Caco-2 (cell line): ENCODE data around the gene ARSA. TPM values are rescaled to one million over a fixed set of nuclear protein-coding genes. Genes with fewer than 3 reads are reported as not detected.
"Not testable (repeated sequence)": the region's sequence is repeated elsewhere in the genome, so short reads cannot be mapped to it uniquely, and the experiment has no call there.

Experiments
- BruUV-seq: library from RNA; stranded (reverse); fragments of 400-500 nt; replicated peaks from 2 replicates; lab custom pipeline; 2021; lab: Mats Ljungman, UMichigan
- CTCF ChIA-PET: fragments of 300-600 bp; sonication (Branson Sonifier 250); formaldehyde crosslinking; loops from one replicate; lab custom pipeline; 2022; ENCODE audit warnings: antibody characterized with exemption; lab: Charles Lee
- POLR2A ChIA-PET: fragments of 300-600 bp; sonication (Branson Sonifier 250); formaldehyde crosslinking; loops from one replicate; lab custom pipeline; 2022; ENCODE audit warnings: antibody characterized with exemption; lab: Charles Lee
- DNase-seq, 2 experiments: peaks; one replicate each; pipeline versions ENCODE4 v3.0.0 to v3.0.0-alpha.2; 2020 to 2022
- H3K27me3 ChIP-seq: replicated peaks from 2 replicates; pipeline ENCODE4 v1.6.0; 2011; ENCODE audit warnings: low read length; ENCODE audit not compliant: control insufficient read depth, insufficient read depth
- H3K36me3 ChIP-seq: 2 replicates; pipeline ENCODE4 v1.5.1; 2011; ENCODE audit warnings: low read length; ENCODE audit not compliant: control insufficient read depth, insufficient read depth
- H3K4me1 ChIP-seq: fragments of 250-450 bp; sonication (Bioruptor Pico); 2 replicates; pipeline ENCODE4 v1.5.1; 2020; ENCODE audit warnings: mild to moderate bottlenecking
- H3K4me3 ChIP-seq: 2 replicates; pipeline ENCODE4 v1.5.1; 2011; ENCODE audit warnings: low read depth, mild to moderate bottlenecking, control low read depth, low read length
- H3K9me3 ChIP-seq: fragments of 250-450 bp; sonication (Bioruptor Pico); 2 replicates; pipeline ENCODE4 v1.5.1; 2020; ENCODE audit warnings: mild to moderate bottlenecking, moderate library complexity
- H3K27ac Mint-ChIP-seq: one replicate; pipeline ENCODE4 v1.8.0; 2022; ENCODE audit warnings: mixed read lengths; ENCODE audit not compliant: unreplicated experiment
- H3K27me3 Mint-ChIP-seq: one replicate; pipeline ENCODE4 v1.8.0; 2022; ENCODE audit warnings: mixed read lengths; ENCODE audit not compliant: insufficient read depth, unreplicated experiment
- H3K36me3 Mint-ChIP-seq: one replicate; pipeline ENCODE4 v1.8.0; 2022; ENCODE audit warnings: mild to moderate bottlenecking, mixed read lengths; ENCODE audit not compliant: insufficient read depth, unreplicated experiment
- H3K4me1 Mint-ChIP-seq: one replicate; pipeline ENCODE4 v1.8.0; 2022; ENCODE audit warnings: low read depth, mixed read lengths; ENCODE audit not compliant: unreplicated experiment
- H3K4me3 Mint-ChIP-seq: one replicate; pipeline ENCODE4 v1.8.0; 2022; ENCODE audit warnings: mild to moderate bottlenecking, moderate library complexity, mixed read lengths; ENCODE audit not compliant: unreplicated experiment
- H3K9me3 Mint-ChIP-seq: one replicate; pipeline ENCODE4 v1.8.0; 2022; ENCODE audit warnings: mixed read lengths; ENCODE audit not compliant: unreplicated experiment
- intact Hi-C: fragments of 100-400 bp; cut with micrococcal nuclease; formaldehyde crosslinking; loops from one replicate; pipeline ENCODE4 v1.10.0; 2022; ENCODE audit not compliant: unreplicated experiment
- total RNA-seq: library from RNA; stranded (reverse); gene quantifications from 2 replicates; pipeline ENCODE4 v1.2.3, GENCODE V29; 2022
- TF ChIP-seq, protein P1 (sequence below), 2 experiments: fragments of 200-600 bp in 1 of 2; IDR thresholded peaks; 1 replicate in 1 of 2; 2 replicates in 1 of 2; pipeline versions ENCODE4 v1.5.1 to v1.8.0; 2011 to 2022; ENCODE audit warnings: antibody characterized with exemption in 1 of 2, control low read depth in 1 of 2, inconsistent platforms in 1 of 2, low read depth in 1 of 2, low read length in 1 of 2, mild to moderate bottlenecking in 1 of 2, moderate library complexity in 1 of 2; ENCODE audit not compliant: insufficient read depth in 1 of 2, severe bottlenecking in 1 of 2, unreplicated experiment in 1 of 2

The ARSA gene
- total RNA-seq, 1 experiment from 2014 or later, result 11.5 TPM

DNA sequence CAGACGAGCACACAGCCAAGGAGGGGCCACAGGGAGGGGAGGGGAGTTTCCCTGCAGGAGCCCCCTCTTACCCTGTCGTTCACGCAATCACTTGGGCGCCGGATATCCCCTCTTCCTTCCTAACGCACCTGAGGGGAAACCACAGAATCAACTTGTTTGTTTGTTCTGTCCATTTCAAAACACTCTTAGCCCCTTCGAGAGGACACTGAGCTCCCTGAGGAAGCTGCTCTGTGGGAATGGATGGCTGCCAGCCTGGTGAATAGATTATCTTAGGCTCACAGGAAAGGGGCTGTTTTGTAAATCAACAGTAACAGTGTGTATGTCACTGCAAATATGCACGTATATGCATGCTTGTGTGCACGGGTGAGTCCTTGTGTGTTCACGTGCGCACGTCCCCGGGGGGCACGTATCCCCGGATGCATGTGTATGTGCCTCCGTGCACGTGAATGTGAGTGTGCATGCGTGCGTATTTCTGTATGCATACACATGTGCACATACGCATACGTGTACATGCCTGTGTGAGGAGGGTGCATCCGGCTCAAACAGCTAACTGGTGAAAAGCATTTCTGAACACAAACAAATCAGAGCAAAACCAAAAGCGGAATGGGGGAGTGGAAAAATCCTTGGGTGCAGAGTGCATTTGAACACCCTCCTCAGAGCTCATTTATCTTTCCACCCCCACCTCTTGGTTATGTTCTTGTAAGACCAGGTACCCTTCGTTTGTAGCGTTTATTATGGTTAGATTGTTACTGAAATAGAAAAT lies 7.2 kb downstream of the ARSA start:
- DNase-seq, result peak in 1 of 2 experiments; percentile 81
- ChIA-PET POLR2A (interaction anchor here (1.2 kb wide), 1 partner anchor 113 kb away, joined by 3 read pairs; the partner anchor contains the start of gene LMF2), CTCF (interaction anchor here (0.7 to 3.0 kb wide), 14 partner anchors 17 to 313 kb away, joined by 3 to 23 read pairs (median 6); partner anchors contain the start of genes CHKB, LMF2, NCAPH2 and PLXNB2)
- Mint-ChIP-seq H3K9me3 (no peaks in the 10 kb centered on the region), H3K36me3 (no peaks in the 10 kb centered on the region), H3K4me3 (peak overlapping the region; percentile 82), H3K27me3 (no peaks in the 10 kb centered on the region), H3K27ac (no peak overlapping the region), H3K4me1 (peaks cover 13% of the 10 kb centered on the region)
- BruUV-seq, result no TSS peak
- TF ChIP-seq, protein P1, sequence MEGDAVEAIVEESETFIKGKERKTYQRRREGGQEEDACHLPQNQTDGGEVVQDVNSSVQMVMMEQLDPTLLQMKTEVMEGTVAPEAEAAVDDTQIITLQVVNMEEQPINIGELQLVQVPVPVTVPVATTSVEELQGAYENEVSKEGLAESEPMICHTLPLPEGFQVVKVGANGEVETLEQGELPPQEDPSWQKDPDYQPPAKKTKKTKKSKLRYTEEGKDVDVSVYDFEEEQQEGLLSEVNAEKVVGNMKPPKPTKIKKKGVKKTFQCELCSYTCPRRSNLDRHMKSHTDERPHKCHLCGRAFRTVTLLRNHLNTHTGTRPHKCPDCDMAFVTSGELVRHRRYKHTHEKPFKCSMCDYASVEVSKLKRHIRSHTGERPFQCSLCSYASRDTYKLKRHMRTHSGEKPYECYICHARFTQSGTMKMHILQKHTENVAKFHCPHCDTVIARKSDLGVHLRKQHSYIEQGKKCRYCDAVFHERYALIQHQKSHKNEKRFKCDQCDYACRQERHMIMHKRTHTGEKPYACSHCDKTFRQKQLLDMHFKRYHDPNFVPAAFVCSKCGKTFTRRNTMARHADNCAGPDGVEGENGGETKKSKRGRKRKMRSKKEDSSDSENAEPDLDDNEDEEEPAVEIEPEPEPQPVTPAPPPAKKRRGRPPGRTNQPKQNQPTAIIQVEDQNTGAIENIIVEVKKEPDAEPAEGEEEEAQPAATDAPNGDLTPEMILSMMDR (IDR thresholded peaks at IDR 0.05; ENCODE audit: insufficient read depth in 1 of 2, low read depth in 1 of 2, low read length in 1 of 2, severe bottlenecking in 1 of 2, unreplicated experiment in 1 of 2), result peak; percentile 63 to 86
- no peaks in the 10 kb centered on the region for H3K27me3 ChIP-seq
- H3K9me3 ChIP-seq, result no peaks in the 10 kb centered on the region
- H3K4me1 ChIP-seq, result peaks cover 18% of the 10 kb centered on the region
- intact Hi-C loops, result loop anchor here (1.0 to 5.0 kb wide), 3 partner anchors 44 to 88 kb away; partner anchors contain the start of gene TYMP
- peak overlapping the region; percentile 39 for H3K4me3 ChIP-seq
- H3K36me3 ChIP-seq, result no peaks in the 10 kb centered on the region

DNA sequence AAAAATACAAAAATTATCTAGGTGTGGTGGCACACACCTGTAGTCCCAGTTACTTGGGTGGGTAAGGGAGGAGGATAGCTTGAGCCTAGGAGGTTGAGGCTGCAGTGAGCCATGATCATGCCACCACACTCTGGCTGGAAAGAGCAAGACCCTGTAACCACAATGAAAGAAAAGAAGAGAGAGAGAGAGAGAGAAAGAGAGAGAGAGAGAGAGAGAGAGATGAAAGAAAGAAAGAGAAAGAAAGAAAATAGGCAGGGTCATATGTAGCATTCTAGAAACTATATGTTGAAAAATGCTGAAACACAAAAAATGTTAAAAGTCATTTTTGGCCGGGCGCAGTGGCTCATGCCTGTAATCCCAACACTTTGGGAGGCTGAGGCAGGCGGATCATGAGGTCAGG lies 13.7 kb downstream of the ARSA start:
- BruUV-seq, H3K4me1 ChIP-seq, intact Hi-C loops, H3K27ac Mint-ChIP-seq, H3K27me3 ChIP-seq, H3K36me3 Mint-ChIP-seq, POLR2A ChIA-PET, H3K4me1 Mint-ChIP-seq, CTCF ChIA-PET, DNase-seq, H3K9me3 Mint-ChIP-seq, H3K4me3 ChIP-seq, H3K4me3 Mint-ChIP-seq, H3K9me3 ChIP-seq, H3K36me3 ChIP-seq, H3K27me3 Mint-ChIP-seq: not testable (repeated sequence)

DNA sequence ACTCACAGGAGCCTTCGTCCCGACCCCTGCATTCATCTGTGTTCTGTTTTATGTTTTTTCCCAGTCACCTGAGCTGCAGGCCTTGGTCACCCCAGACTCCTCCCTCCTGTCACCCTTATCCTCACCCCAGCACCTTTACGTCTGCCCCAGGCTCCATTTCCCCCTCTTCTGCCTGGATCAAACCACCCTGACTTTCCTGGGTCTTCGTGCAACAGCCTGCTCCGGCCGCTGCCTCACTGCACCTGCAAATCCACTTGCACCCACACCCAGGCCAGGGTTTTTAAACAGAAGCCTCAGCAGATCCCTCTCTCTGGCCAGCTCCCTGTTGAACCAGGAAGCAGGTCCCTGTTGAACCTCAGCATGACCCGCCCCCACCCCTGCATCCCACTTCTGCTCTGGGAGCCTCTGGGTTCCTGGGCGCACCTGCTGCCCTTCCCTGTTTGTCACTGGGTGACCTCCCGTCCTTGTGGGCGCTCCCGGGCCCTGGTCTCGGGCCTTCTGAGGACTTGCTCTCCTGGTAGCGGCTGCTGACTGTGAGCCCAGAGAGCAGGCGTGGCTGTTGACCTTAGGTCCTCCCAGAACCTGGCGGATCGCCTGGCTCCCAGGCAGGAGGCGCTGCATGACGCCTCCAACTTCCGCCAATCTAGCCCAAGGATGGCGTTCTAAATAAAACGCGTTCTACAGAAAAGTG lies 14.5 kb downstream of the ARSA start:
- H3K27me3 Mint-ChIP-seq, result peaks cover 5% of the 10 kb centered on the region
- no peaks in the 10 kb centered on the region for H3K9me3 Mint-ChIP-seq
- ChIA-PET POLR2A (no interaction called here), CTCF (no interaction called here)
- no peak overlapping the region for H3K4me3 ChIP-seq
- TF ChIP-seq, protein P1 (IDR thresholded peaks at IDR 0.05; ENCODE audit: insufficient read depth in 1 of 2, low read depth in 1 of 2, low read length in 1 of 2, severe bottlenecking in 1 of 2, unreplicated experiment in 1 of 2), result no peak
- intact Hi-C loops, result no loop called here
- H3K4me3 Mint-ChIP-seq, result no peak overlapping the region
- no peaks in the 10 kb centered on the region for H3K36me3 Mint-ChIP-seq
- no peaks in the 10 kb centered on the region for H3K36me3 ChIP-seq
- no peaks in the 10 kb centered on the region for H3K4me1 ChIP-seq
- DNase-seq, result no peak
- no peak overlapping the region for H3K27ac Mint-ChIP-seq
- H3K4me1 Mint-ChIP-seq, result no peaks in the 10 kb centered on the region
- no peaks in the 10 kb centered on the region for H3K9me3 ChIP-seq
- H3K27me3 ChIP-seq, result no peaks in the 10 kb centered on the region
- no TSS peak for BruUV-seq
